Measurements from ENCODE around the gene PPIB. TPM values are rescaled to one million over a fixed set of nuclear protein-coding genes. Genes with fewer than 3 reads are reported as not detected.

The PPIB gene
- total RNA-seq, 1 experiment from 2014 or later: 454 TPM

GRCh38 chr15:64146041-64146440 lies 16.8 kb downstream of the PPIB start:
- in situ Hi-C loops (cut with HindIII; ENCODE audit: low pct_unique_long_range_greater_than_20kb, low sequenced_read_pairs): no loop called here
- no peak for DNase-seq (ENCODE audit: low read depth)

GRCh38 chr15:64144565-64145281 lies 18.1 kb downstream of the PPIB start:
- peak; percentile 69 for DNase-seq (ENCODE audit: low read depth)
- in situ Hi-C loops (cut with HindIII; ENCODE audit: low pct_unique_long_range_greater_than_20kb, low sequenced_read_pairs): no loop called here

- no peak for DNase-seq (ENCODE audit: low read depth)
- in situ Hi-C loops (cut with HindIII; ENCODE audit: low pct_unique_long_range_greater_than_20kb, low sequenced_read_pairs): no loop called here
Observed at GRCh38 chr15:64144192-64144564, 18.6 kb downstream of the PPIB start.

- no peak for DNase-seq (ENCODE audit: low read depth)
- in situ Hi-C loops (cut with HindIII; ENCODE audit: low pct_unique_long_range_greater_than_20kb, low sequenced_read_pairs): no loop called here
Observed at GRCh38 chr15:64143276-64143675, 19.5 kb downstream of the PPIB start.

- no peak for DNase-seq (ENCODE audit: low read depth)
Observed at GRCh38 chr15:64141798-64142512, 20.9 kb downstream of the PPIB start.

GRCh38 chr15:64138331-64138941 lies 24.4 kb downstream of the PPIB start:
- DNase-seq (ENCODE audit: low read depth): no peak
- in situ Hi-C loops (cut with HindIII; ENCODE audit: low pct_unique_long_range_greater_than_20kb, low sequenced_read_pairs): no loop called here

More at GRCh38 chr15:64141798-64142512, 20.9 kb downstream of the PPIB start:
- in situ Hi-C loops (cut with HindIII; ENCODE audit: low pct_unique_long_range_greater_than_20kb, low sequenced_read_pairs): no loop called here

GRCh38 chr15:64137226-64137833 lies 25.5 kb downstream of the PPIB start:
- no peak for DNase-seq (ENCODE audit: low read depth)
- in situ Hi-C loops (cut with HindIII; ENCODE audit: low pct_unique_long_range_greater_than_20kb, low sequenced_read_pairs): no loop called here

GRCh38 chr15:64136347-64136746 lies 26.5 kb downstream of the PPIB start:
- DNase-seq (ENCODE audit: low read depth): no peak
- in situ Hi-C loops (cut with HindIII; ENCODE audit: low pct_unique_long_range_greater_than_20kb, low sequenced_read_pairs): no loop called here

GRCh38 chr15:64134345-64134829 lies 28.4 kb downstream of the PPIB start:
- DNase-seq (ENCODE audit: low read depth): no peak
- in situ Hi-C loops (cut with HindIII; ENCODE audit: low pct_unique_long_range_greater_than_20kb, low sequenced_read_pairs): no loop called here

- no peak for DNase-seq (ENCODE audit: low read depth)
Observed at GRCh38 chr15:64133623-64134344, 29.0 kb downstream of the PPIB start.

GRCh38 chr15:64132217-64132616 lies 30.6 kb downstream of the PPIB start:
- in situ Hi-C loops (cut with HindIII; ENCODE audit: low pct_unique_long_range_greater_than_20kb, low sequenced_read_pairs): no loop called here
- no peak for DNase-seq (ENCODE audit: low read depth)

More at GRCh38 chr15:64133623-64134344, 29.0 kb downstream of the PPIB start:
- in situ Hi-C loops (cut with HindIII; ENCODE audit: low pct_unique_long_range_greater_than_20kb, low sequenced_read_pairs): no loop called here

GRCh38 chr15:64131547-64131946 lies 31.3 kb downstream of the PPIB start:
- DNase-seq (ENCODE audit: low read depth): no peak
- in situ Hi-C loops (cut with HindIII; ENCODE audit: low pct_unique_long_range_greater_than_20kb, low sequenced_read_pairs): no loop called here

GRCh38 chr15:64130159-64130558 lies 32.7 kb downstream of the PPIB start:
- in situ Hi-C loops (cut with HindIII; ENCODE audit: low pct_unique_long_range_greater_than_20kb, low sequenced_read_pairs): no loop called here
- DNase-seq (ENCODE audit: low read depth): no peak

- DNase-seq (ENCODE audit: low read depth): no peak
- in situ Hi-C loops (cut with HindIII; ENCODE audit: low pct_unique_long_range_greater_than_20kb, low sequenced_read_pairs): no loop called here
Observed at GRCh38 chr15:64127521-64128270, 35.1 kb downstream of the PPIB start.

GRCh38 chr15:64125978-64126377 lies 36.8 kb downstream of the PPIB start:
- in situ Hi-C loops (cut with HindIII; ENCODE audit: low pct_unique_long_range_greater_than_20kb, low sequenced_read_pairs): no loop called here
- no peak for DNase-seq (ENCODE audit: low read depth)

- in situ Hi-C loops (cut with HindIII; ENCODE audit: low pct_unique_long_range_greater_than_20kb, low sequenced_read_pairs): no loop called here
- DNase-seq (ENCODE audit: low read depth): no peak
Observed at GRCh38 chr15:64122936-64123351, 39.9 kb downstream of the PPIB start.

- no peak for DNase-seq (ENCODE audit: low read depth)
- in situ Hi-C loops (cut with HindIII; ENCODE audit: low pct_unique_long_range_greater_than_20kb, low sequenced_read_pairs): no loop called here
Observed at GRCh38 chr15:64122444-64122843, 40.4 kb downstream of the PPIB start.

- in situ Hi-C loops (cut with HindIII; ENCODE audit: low pct_unique_long_range_greater_than_20kb, low sequenced_read_pairs): no loop called here
- no peak for DNase-seq (ENCODE audit: low read depth)
Observed at GRCh38 chr15:64121614-64122013, 41.2 kb downstream of the PPIB start.
